Omental fat pad (tissue), 4 donors: ENCODE data around the gene CATSPERZ. TPM values are rescaled to one million over a fixed set of nuclear protein-coding genes. Genes with fewer than 3 reads are reported as not detected.
A peak's percentile ranks its signal among the peaks of the same experiment; 100 is the strongest.
"Not testable (repeated sequence)": the region's sequence is repeated elsewhere in the genome, so short reads cannot be mapped to it uniquely, and the experiment has no call there.

Experiments used
- ATAC-seq: fragments of 150-250 bp; one replicate; pipeline ENCODE4 v1.9.1; 2016; ENCODE audit warnings: mild to moderate bottlenecking, moderate library complexity; ENCODE audit not compliant: low FRiP score
- DNase-seq: peaks from one replicate; pipeline ENCODE4 v3.0.0-alpha.2; 2019; ENCODE audit warnings: low spot score
- CTCF ChIP-seq, 3 donors: fragments of 450-650 bp; IDR thresholded peaks; one replicate each; pipeline ENCODE4 v1.5.1; 2016 to 2017; ENCODE audit warnings: antibody characterized with exemption in 3 of 3, mild to moderate bottlenecking in 3 of 3, moderate library complexity in 2 of 3
- total RNA-seq, 4 donors: library from RNA; depleted of rRNA; stranded (reverse); fragments of >200 nt; gene quantifications; one replicate each; pipeline ENCODE4 v1.1.0, GENCODE V29; 2016

Gene CATSPERZ
- total RNA-seq, 4 donors from 2014 or later = not detected

- no peak for DNase-seq
- no peak for ATAC-seq
- no peak for TF ChIP-seq CTCF (IDR thresholded peaks at IDR 0.05)
These were observed 14.8 kb downstream of the CATSPERZ start for GRCh38 chr11:64314805-64315561.

GRCh38 chr11:64315667-64316526, 15.7 kb downstream of the CATSPERZ start:
- not testable (repeated sequence) for DNase-seq, ATAC-seq

GRCh38 chr11:64316672-64317324, 16.6 kb downstream of the CATSPERZ start:
- no peak for DNase-seq
- no peak for TF ChIP-seq CTCF (IDR thresholded peaks at IDR 0.05)
- ATAC-seq = peak; percentile 3

- ATAC-seq (peak; percentile 88), DNase-seq (peak; percentile 87)
- no peak for TF ChIP-seq CTCF (IDR thresholded peaks at IDR 0.05)
These were observed 17.3 kb downstream of the CATSPERZ start, which contains the start of gene TRMT112 for GRCh38 chr11:64317325-64317960. TRMT112 (minus strand) TSS chr11:64317559; CDS start chr11:64317526, 33 bp downstream.

GRCh38 chr11:64317961-64318765, 18.0 kb downstream of the CATSPERZ start, which contains the start of gene PRDX5:
PRDX5 (plus strand) TSS chr11:64318121; CDS start chr11:64318216, 95 bp downstream.
- no peak for TF ChIP-seq CTCF (IDR thresholded peaks at IDR 0.05)
- ATAC-seq (peak; percentile 88), DNase-seq (peak; percentile 86)

GRCh38 chr11:64318766-64319761, 18.9 kb downstream of the CATSPERZ start:
- DNase-seq (no peak), ATAC-seq (no peak)
- no peak for TF ChIP-seq CTCF (IDR thresholded peaks at IDR 0.05)
